Liver (tissue), 3 donors: Measurements from ENCODE around the gene ATP10A.

Experiments used
- GABPA ChIP-seq, 2 donors: IDR thresholded peaks in 1 of 2; conservative IDR thresholded peaks in 1 of 2; 2 replicates each; pipeline ENCODE4 v1.6.1; 2016; ENCODE audit warnings: antibody characterized with exemption in 2 of 2, mild to moderate bottlenecking in 1 of 2, moderate library complexity in 1 of 2
- RAD21 ChIP-seq, 2 donors: IDR thresholded peaks; 2 replicates each; pipeline ENCODE4 v1.6.1; 2016; ENCODE audit warnings: antibody characterized with exemption in 2 of 2, mild to moderate bottlenecking in 2 of 2
- TAF1 ChIP-seq: conservative IDR thresholded peaks from 2 replicates; pipeline ENCODE4 v1.6.1; 2016; ENCODE audit warnings: antibody characterized with exemption, mild to moderate bottlenecking
- YY1 ChIP-seq: IDR thresholded peaks from 2 replicates; pipeline ENCODE4 v1.6.1; 2016; ENCODE audit warnings: antibody characterized with exemption, mild to moderate bottlenecking
- TF ChIP-seq, protein P1 (sequence below): fragments of 150-350 bp; IDR thresholded peaks from 2 replicates; pipeline ENCODE4 v1.5.1; 2017; ENCODE audit warnings: improper control_type of control experiment, low read depth, low read length; ENCODE audit not compliant: missing input control
- donor health status: healthy.
- donor health status: healthy.

DNA sequence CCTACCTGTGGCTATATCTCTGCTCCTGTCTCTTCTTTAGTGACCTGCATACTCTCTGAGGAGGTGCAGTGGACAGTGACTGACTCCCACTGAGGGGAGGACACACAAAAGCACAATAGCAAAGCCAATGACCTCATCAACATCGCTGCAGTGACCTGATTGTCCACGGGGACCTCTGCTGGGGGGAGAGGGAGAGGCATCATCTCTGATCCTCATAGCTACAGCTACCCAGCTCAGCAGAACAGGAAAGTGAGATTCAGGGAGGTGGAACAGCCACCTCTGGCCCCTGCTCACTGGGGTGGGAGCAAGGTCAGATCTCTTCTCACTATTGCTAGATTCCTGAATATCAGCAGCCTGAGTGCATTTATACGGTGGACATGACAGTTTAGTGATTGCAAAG, 179.2 kb downstream of the ATP10A start:
- TF ChIP-seq RAD21 (IDR thresholded peaks at IDR 0.05) = no peak
- TF ChIP-seq YY1 = no peak
- TF ChIP-seq, protein P1, sequence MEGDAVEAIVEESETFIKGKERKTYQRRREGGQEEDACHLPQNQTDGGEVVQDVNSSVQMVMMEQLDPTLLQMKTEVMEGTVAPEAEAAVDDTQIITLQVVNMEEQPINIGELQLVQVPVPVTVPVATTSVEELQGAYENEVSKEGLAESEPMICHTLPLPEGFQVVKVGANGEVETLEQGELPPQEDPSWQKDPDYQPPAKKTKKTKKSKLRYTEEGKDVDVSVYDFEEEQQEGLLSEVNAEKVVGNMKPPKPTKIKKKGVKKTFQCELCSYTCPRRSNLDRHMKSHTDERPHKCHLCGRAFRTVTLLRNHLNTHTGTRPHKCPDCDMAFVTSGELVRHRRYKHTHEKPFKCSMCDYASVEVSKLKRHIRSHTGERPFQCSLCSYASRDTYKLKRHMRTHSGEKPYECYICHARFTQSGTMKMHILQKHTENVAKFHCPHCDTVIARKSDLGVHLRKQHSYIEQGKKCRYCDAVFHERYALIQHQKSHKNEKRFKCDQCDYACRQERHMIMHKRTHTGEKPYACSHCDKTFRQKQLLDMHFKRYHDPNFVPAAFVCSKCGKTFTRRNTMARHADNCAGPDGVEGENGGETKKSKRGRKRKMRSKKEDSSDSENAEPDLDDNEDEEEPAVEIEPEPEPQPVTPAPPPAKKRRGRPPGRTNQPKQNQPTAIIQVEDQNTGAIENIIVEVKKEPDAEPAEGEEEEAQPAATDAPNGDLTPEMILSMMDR = no peak
- TF ChIP-seq GABPA (IDR thresholded peaks at IDR 0.05 in 1 of 2, conservative IDR thresholded peaks at IDR 0.05 in 1 of 2) = no peak
- no peak for TF ChIP-seq TAF1
